AG09319 (cell line): ENCODE results near the gene CAP2.
"Not testable (repeated sequence)": the region's sequence is repeated elsewhere in the genome, so short reads cannot be mapped to it uniquely, and the experiment has no call there.

ENCODE experiments used
- DNase-seq: peaks from one replicate; pipeline ENCODE4 v3.0.0-alpha.2; 2010; ENCODE audit warnings: low read depth; ENCODE audit errors: extremely low read depth
- CTCF ChIP-seq: IDR thresholded peaks from 2 replicates; pipeline ENCODE4 v1.5.1; 2011; ENCODE audit warnings: low read depth, mild to moderate bottlenecking, inconsistent platforms, low read length, moderate library complexity

Gene CAP2

GRCh38 chr6:17397764-17398194, 4.4 kb downstream of the CAP2 start:
- DNase-seq, result no peak
- TF ChIP-seq CTCF, result no peak

GRCh38 chr6:17405181-17405943, 12.0 kb downstream of the CAP2 start:
- DNase-seq, result not testable (repeated sequence)

- DNase-seq, result no peak
- no peak for TF ChIP-seq CTCF
These were observed 12.5 kb downstream of the CAP2 start for GRCh38 chr6:17405944-17406245.

GRCh38 chr6:17408081-17408480, 14.7 kb downstream of the CAP2 start:
- no peak for DNase-seq
- TF ChIP-seq CTCF, result no peak

GRCh38 chr6:17410281-17410680, 16.9 kb downstream of the CAP2 start:
- DNase-seq, result no peak
- TF ChIP-seq CTCF, result no peak

- no peak for DNase-seq
- no peak for TF ChIP-seq CTCF
These were observed 19.9 kb downstream of the CAP2 start for GRCh38 chr6:17413313-17413750.

- not testable (repeated sequence) for DNase-seq
These were observed 21.0 kb downstream of the CAP2 start for GRCh38 chr6:17414395-17414794.

GRCh38 chr6:17415321-17415720, 21.9 kb downstream of the CAP2 start:
- no peak for DNase-seq
- no peak for TF ChIP-seq CTCF

- DNase-seq, result no peak
- TF ChIP-seq CTCF, result no peak
These were observed 23.4 kb downstream of the CAP2 start for GRCh38 chr6:17416806-17417205.
